HEK293 (cell line): ENCODE measurements around the gene DDB1.

Source experiments
- CTCF ChIA-PET: fragments of 350-600 bp; formaldehyde crosslinking; extraction: SDS; loops from one replicate; lab custom pipeline; 2021; ENCODE audit warnings: antibody characterized with exemption; lab: Yijun Ruan, JAX
- POLR2A ChIA-PET: fragments of 300-600 bp; formaldehyde crosslinking; extraction: SDS; loops from one replicate; lab custom pipeline; 2020; ENCODE audit warnings: antibody characterized with exemption, inconsistent platforms; lab: Yijun Ruan, JAX
- H3K27ac ChIP-seq: fragments of 200-500 bp; sonication (Bioruptor generic); 2 replicates; pipeline ENCODE4 v1.5.1; 2014; ENCODE audit warnings: low read depth, low read length, control low read depth, inconsistent platforms; ENCODE audit errors: extremely low read depth
- H3K36me3 ChIP-seq, 2 experiments: fragments of 200-500 bp in 1 of 2; sonication (Bioruptor generic) in 1 of 2; 1 replicate in 1 of 2; 2 replicates in 1 of 2; pipeline ENCODE4 v1.5.1; 2014 to 2017; ENCODE audit warnings: inconsistent platforms in 2 of 2, low read length in 2 of 2; ENCODE audit not compliant: control insufficient read depth in 2 of 2, insufficient read depth in 1 of 2
- H3K4me1 ChIP-seq: fragments of 200-500 bp; sonication (Bioruptor generic); 2 replicates; pipeline ENCODE4 v1.5.1; 2014; ENCODE audit warnings: mild to moderate bottlenecking, low read length, inconsistent platforms; ENCODE audit not compliant: control insufficient read depth, insufficient read depth
- H3K4me3 ChIP-seq: 2 replicates; pipeline ENCODE4 v1.5.1; 2011; ENCODE audit warnings: low read depth, mild to moderate bottlenecking, control low read depth, low read length, moderate library complexity
- H3K9me3 ChIP-seq: fragments of 200-500 bp; sonication (Bioruptor generic); 2 replicates; pipeline ENCODE4 v1.5.1; 2014; ENCODE audit warnings: low read depth, low read length, inconsistent platforms; ENCODE audit not compliant: control insufficient read depth, insufficient read depth
- EGR2 ChIP-seq: fragments of 450-650 bp; formaldehyde crosslinking; IDR thresholded peaks from 2 replicates; pipeline ENCODE4 v1.5.1; 2016; ENCODE audit warnings: low read depth, missing biosample characterization, missing genetic modification characterization
- FEZF1 ChIP-seq: fragments of 450-650 bp; formaldehyde crosslinking; IDR thresholded peaks from 2 replicates; pipeline ENCODE4 v1.5.1; 2016; ENCODE audit warnings: missing biosample characterization, missing genetic modification characterization
- GFI1B ChIP-seq: fragments of 450-650 bp; formaldehyde crosslinking; IDR thresholded peaks from 2 replicates; pipeline ENCODE4 v1.5.1; 2016; ENCODE audit warnings: missing biosample characterization, missing genetic modification characterization
- MEIS1 ChIP-seq: sonication (generic); formaldehyde crosslinking; IDR thresholded peaks from 2 replicates; pipeline ENCODE4 v1.8.1; 2022; ENCODE audit warnings: missing genetic modification reagents, mild to moderate bottlenecking, borderline replicate concordance
- ZBTB11 ChIP-seq: fragments of 450-650 bp; formaldehyde crosslinking; conservative IDR thresholded peaks from 2 replicates; pipeline ENCODE4 v1.5.1; 2016; ENCODE audit warnings: low read depth, missing biosample characterization, missing genetic modification characterization
- ZBTB17 ChIP-seq: fragments of 450-650 bp; formaldehyde crosslinking; IDR thresholded peaks from 2 replicates; pipeline ENCODE4 v1.5.1; 2016; ENCODE audit warnings: missing biosample characterization, missing genetic modification characterization
- ZNF133 ChIP-seq: fragments of 450-650 bp; formaldehyde crosslinking; IDR thresholded peaks from 2 replicates; pipeline ENCODE4 v1.5.1; 2016; ENCODE audit warnings: missing biosample characterization, missing genetic modification characterization
- ZNF140 ChIP-seq: fragments of 450-650 bp; formaldehyde crosslinking; IDR thresholded peaks from 2 replicates; pipeline ENCODE4 v1.5.1; 2016; ENCODE audit warnings: missing biosample characterization, missing genetic modification characterization
- ZNF157 ChIP-seq: fragments of 450-650 bp; formaldehyde crosslinking; IDR thresholded peaks from 2 replicates; pipeline ENCODE4 v1.5.1; 2016; ENCODE audit warnings: missing biosample characterization, missing genetic modification characterization
- ZNF16 ChIP-seq: fragments of 450-650 bp; formaldehyde crosslinking; IDR thresholded peaks from 2 replicates; pipeline ENCODE4 v1.5.1; 2016; ENCODE audit warnings: low read depth, missing biosample characterization, missing genetic modification characterization
- ZNF174 ChIP-seq: fragments of 450-650 bp; formaldehyde crosslinking; IDR thresholded peaks from 2 replicates; pipeline ENCODE4 v1.5.0; 2017; ENCODE audit warnings: missing biosample characterization, mild to moderate bottlenecking, missing genetic modification characterization
- ZNF184 ChIP-seq: fragments of 450-650 bp; IDR thresholded peaks from 2 replicates; pipeline ENCODE4 v1.5.1; 2018; ENCODE audit warnings: missing biosample characterization, mild to moderate bottlenecking, missing genetic modification characterization
- ZNF311 ChIP-seq: fragments of 450-650 bp; formaldehyde crosslinking; IDR thresholded peaks from 2 replicates; pipeline ENCODE4 v1.5.1; 2017; ENCODE audit warnings: missing biosample characterization, missing genetic modification characterization, borderline replicate concordance
- ZNF354C ChIP-seq: fragments of 450-650 bp; formaldehyde crosslinking; IDR thresholded peaks from 2 replicates; pipeline ENCODE4 v1.5.1; 2016; ENCODE audit warnings: missing biosample characterization, missing genetic modification characterization, low read depth, borderline replicate concordance
- ZNF488 ChIP-seq: fragments of 450-650 bp; formaldehyde crosslinking; IDR thresholded peaks from 2 replicates; pipeline ENCODE4 v1.5.1; 2016; ENCODE audit warnings: missing biosample characterization, missing genetic modification characterization
- ZNF501 ChIP-seq: fragments of 450-650 bp; formaldehyde crosslinking; IDR thresholded peaks from 2 replicates; pipeline ENCODE4 v1.5.1; 2016; ENCODE audit warnings: missing biosample characterization, missing genetic modification characterization
- ZNF555 ChIP-seq: fragments of 450-650 bp; formaldehyde crosslinking; conservative IDR thresholded peaks from 2 replicates; pipeline ENCODE4 v1.5.1; 2017; ENCODE audit warnings: missing biosample characterization, mild to moderate bottlenecking, missing genetic modification characterization, inconsistent platforms
- ZNF623 ChIP-seq: fragments of 450-650 bp; formaldehyde crosslinking; IDR thresholded peaks from 2 replicates; pipeline ENCODE4 v1.5.1; 2016; ENCODE audit warnings: missing biosample characterization, missing genetic modification characterization
- ZNF639 ChIP-seq: fragments of 450-650 bp; formaldehyde crosslinking; IDR thresholded peaks from 2 replicates; pipeline ENCODE4 v1.5.1; 2016; ENCODE audit warnings: missing biosample characterization, missing genetic modification characterization
- ZNF658 ChIP-seq: fragments of 450-650 bp; formaldehyde crosslinking; IDR thresholded peaks from 2 replicates; pipeline ENCODE4; 2016; ENCODE audit warnings: missing biosample characterization, missing genetic modification characterization
- ZNF677 ChIP-seq: fragments of 450-650 bp; IDR thresholded peaks from 2 replicates; pipeline ENCODE4 v1.5.0; 2018; ENCODE audit warnings: missing biosample characterization, mild to moderate bottlenecking, missing genetic modification characterization, moderate library complexity
- ZNF768 ChIP-seq: fragments of 450-650 bp; formaldehyde crosslinking; IDR thresholded peaks from 2 replicates; pipeline ENCODE4 v1.5.1; 2018; ENCODE audit warnings: missing biosample characterization, mild to moderate bottlenecking, missing genetic modification characterization
- ZNF777 ChIP-seq: fragments of 450-650 bp; formaldehyde crosslinking; IDR thresholded peaks from 2 replicates; pipeline ENCODE4 v1.5.1; 2017; ENCODE audit warnings: missing biosample characterization, missing genetic modification characterization, borderline replicate concordance
- TF ChIP-seq, protein P1 (sequence below): fragments of 450-650 bp; formaldehyde crosslinking; IDR thresholded peaks from 2 replicates; pipeline ENCODE4 v1.5.1; 2017; ENCODE audit warnings: missing biosample characterization, missing genetic modification characterization
- TF ChIP-seq, protein P2 (sequence below): fragments of 450-650 bp; formaldehyde crosslinking; IDR thresholded peaks from 2 replicates; pipeline ENCODE4; 2016; ENCODE audit warnings: missing biosample characterization, missing genetic modification characterization

The DDB1 gene

GRCh38 chr11:61305417-61305816 is 27.5 kb downstream of the DDB1 start:
- CTCF ChIA-PET = interaction anchor here (1.2 kb wide), 1 partner anchor 80 kb away, joined by 3 read pairs; no protein-coding TSS in a partner anchor
- Histone ChIP-seq H3K4me3 (no peak overlapping the region), H3K36me3 (peaks cover 26 to 99% of the 10 kb centered on the region in 2 experiments), H3K4me1 (no peaks in the 10 kb centered on the region), H3K27ac (no peak overlapping the region), H3K9me3 (no peaks in the 10 kb centered on the region)
- POLR2A ChIA-PET = no interaction called here
- TF ChIP-seq ZNF555 (tag by site-specific recombination) (no peak), ZNF354C (no peak), EGR2 (tag by site-specific recombination) (no peak), ZNF174 (tag by site-specific recombination) (no peak), ZNF677 (tag by site-specific recombination) (no peak), ZNF639 (tag by site-specific recombination) (no peak), ZNF768 (no peak), ZNF777 (tag by site-specific recombination) (no peak), ZNF311 (no peak), ZNF157 (tag by site-specific recombination) (no peak), ZBTB17 (tag by site-specific recombination) (no peak)

- ChIA-PET CTCF (interaction anchor here (0.7 kb wide), 1 partner anchor 15 kb away, joined by 3 read pairs; no protein-coding TSS in a partner anchor), POLR2A (no interaction called here)
- Histone ChIP-seq H3K9me3 (no peaks in the 10 kb centered on the region), H3K4me3 (no peak overlapping the region), H3K4me1 (no peaks in the 10 kb centered on the region), H3K36me3 (peaks cover 16 to 99% of the 10 kb centered on the region in 2 experiments; a peak in 2 of 3 replicates), H3K27ac (no peak overlapping the region)
- TF ChIP-seq, protein P1, sequence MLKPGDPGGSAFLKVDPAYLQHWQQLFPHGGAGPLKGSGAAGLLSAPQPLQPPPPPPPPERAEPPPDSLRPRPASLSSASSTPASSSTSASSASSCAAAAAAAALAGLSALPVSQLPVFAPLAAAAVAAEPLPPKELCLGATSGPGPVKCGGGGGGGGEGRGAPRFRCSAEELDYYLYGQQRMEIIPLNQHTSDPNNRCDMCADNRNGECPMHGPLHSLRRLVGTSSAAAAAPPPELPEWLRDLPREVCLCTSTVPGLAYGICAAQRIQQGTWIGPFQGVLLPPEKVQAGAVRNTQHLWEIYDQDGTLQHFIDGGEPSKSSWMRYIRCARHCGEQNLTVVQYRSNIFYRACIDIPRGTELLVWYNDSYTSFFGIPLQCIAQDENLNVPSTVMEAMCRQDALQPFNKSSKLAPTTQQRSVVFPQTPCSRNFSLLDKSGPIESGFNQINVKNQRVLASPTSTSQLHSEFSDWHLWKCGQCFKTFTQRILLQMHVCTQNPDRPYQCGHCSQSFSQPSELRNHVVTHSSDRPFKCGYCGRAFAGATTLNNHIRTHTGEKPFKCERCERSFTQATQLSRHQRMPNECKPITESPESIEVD (tag by site-specific recombination) = no peak
- no peak for TF ChIP-seq ZNF623 (tag by site-specific recombination)
Measured at GRCh38 chr11:61303725-61304124, 29.2 kb downstream of the DDB1 start.

GRCh38 chr11:61302550-61302949 is 30.4 kb downstream of the DDB1 start:
- CTCF ChIA-PET = interaction anchor here (1.2 kb wide), 1 partner anchor 34 kb away, joined by 4 read pairs; no protein-coding TSS in a partner anchor
- TF ChIP-seq GFI1B (tag by site-specific recombination) (no peak), ZNF140 (tag by site-specific recombination) (no peak), ZNF658 (tag by site-specific recombination) (no peak), MEIS1 (CRISPR knock-in tag) (no peak), ZNF16 (tag by site-specific recombination) (no peak), ZNF184 (tag by site-specific recombination) (no peak), ZNF133 (tag by site-specific recombination) (no peak), ZNF501 (tag by site-specific recombination) (no peak), ZBTB11 (tag by site-specific recombination) (no peak), ZNF488 (tag by site-specific recombination) (no peak), FEZF1 (tag by site-specific recombination) (no peak)
- TF ChIP-seq, protein P2, sequence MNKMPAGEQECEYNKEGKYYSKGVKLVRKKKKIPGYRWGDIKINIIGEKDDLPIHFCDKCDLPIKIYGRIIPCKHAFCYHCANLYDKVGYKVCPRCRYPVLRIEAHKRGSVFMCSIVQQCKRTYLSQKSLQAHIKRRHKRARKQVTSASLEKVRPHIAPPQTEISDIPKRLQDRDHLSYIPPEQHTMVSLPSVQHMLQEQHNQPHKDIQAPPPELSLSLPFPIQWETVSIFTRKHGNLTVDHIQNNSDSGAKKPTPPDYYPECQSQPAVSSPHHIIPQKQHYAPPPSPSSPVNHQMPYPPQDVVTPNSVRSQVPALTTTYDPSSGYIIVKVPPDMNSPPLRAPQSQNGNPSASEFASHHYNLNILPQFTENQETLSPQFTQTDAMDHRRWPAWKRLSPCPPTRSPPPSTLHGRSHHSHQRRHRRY (tag by site-specific recombination) = no peak

More at GRCh38 chr11:61302550-61302949, 30.4 kb downstream of the DDB1 start:
- no peaks in the 10 kb centered on the region for H3K9me3 ChIP-seq
- H3K27ac ChIP-seq = no peak overlapping the region
- no peaks in the 10 kb centered on the region; the same call in 1 of the 2 replicates for H3K4me1 ChIP-seq
- POLR2A ChIA-PET = no interaction called here
- peaks cover 15 to 98% of the 10 kb centered on the region in 2 experiments; a peak in 2 of 3 replicates for H3K36me3 ChIP-seq
- no peak overlapping the region for H3K4me3 ChIP-seq
